LNCAP (cell line): ENCODE results near the gene ERP29.

Experiments
- CTCF ChIP-seq: fragments of 450-650 bp; IDR thresholded peaks from 2 replicates; pipeline ENCODE4 v1.5.1; 2017; ENCODE audit warnings: mild to moderate bottlenecking

ERP29 gene

DNA sequence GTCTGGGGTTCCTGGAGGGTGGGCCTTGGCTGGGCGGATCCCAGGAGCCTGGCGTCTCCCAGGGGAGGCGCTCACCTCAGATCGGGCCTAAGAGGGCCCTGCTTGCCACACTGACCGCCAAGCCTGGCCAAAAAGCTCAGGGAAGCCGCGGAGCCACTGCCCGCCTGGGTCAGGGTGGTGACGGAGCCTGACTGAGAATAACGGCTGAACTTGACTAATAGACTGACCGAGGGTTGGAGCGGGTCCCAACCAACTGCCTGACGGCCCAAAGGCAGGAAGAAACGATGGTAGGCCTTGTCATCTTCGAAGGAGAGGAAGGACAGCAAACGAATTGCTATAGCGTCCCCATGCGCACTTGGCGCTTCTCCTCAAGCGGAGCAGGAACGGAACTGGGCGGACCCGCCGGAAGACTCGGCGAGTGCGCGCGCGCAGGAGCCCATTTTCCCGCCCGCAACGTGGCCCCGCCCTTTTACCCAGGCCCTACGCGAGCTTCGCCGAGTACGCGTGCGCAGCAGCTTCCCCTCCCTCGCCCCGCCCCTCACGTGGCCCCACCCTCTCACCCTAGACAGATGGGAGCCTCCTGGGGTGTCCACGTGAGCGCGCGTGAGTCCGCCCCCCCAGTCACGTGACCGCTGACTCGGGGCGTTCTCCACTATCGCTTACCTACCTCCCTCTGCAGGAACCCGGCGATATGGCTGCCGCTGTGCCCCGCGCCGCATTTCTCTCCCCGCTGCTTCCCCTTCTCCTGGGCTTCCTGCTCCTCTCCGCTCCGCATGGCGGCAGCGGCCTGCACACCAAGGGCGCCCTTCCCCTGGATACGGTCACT is at the start of gene ERP29, which contains the start of gene TMEM116:
Gene ERP29, plus strand, starts transcription at position 652 of the 826 bp plus-strand sequence. Its CDS starts 40 bp downstream, at position 692.
Gene TMEM116, minus strand, starts transcription at position 391 of the 826 bp plus-strand sequence. CDS start 7,895 bp downstream, outside the sequence.
- peak; percentile 49 for TF ChIP-seq CTCF

GRCh38 chr12:111964935-111965334 is 48.3 kb upstream of the ERP29 start:
- TF ChIP-seq CTCF, result no peak

GRCh38 chr12:111971800-111972199 is 41.4 kb upstream of the ERP29 start:
- no peak for TF ChIP-seq CTCF

DNA sequence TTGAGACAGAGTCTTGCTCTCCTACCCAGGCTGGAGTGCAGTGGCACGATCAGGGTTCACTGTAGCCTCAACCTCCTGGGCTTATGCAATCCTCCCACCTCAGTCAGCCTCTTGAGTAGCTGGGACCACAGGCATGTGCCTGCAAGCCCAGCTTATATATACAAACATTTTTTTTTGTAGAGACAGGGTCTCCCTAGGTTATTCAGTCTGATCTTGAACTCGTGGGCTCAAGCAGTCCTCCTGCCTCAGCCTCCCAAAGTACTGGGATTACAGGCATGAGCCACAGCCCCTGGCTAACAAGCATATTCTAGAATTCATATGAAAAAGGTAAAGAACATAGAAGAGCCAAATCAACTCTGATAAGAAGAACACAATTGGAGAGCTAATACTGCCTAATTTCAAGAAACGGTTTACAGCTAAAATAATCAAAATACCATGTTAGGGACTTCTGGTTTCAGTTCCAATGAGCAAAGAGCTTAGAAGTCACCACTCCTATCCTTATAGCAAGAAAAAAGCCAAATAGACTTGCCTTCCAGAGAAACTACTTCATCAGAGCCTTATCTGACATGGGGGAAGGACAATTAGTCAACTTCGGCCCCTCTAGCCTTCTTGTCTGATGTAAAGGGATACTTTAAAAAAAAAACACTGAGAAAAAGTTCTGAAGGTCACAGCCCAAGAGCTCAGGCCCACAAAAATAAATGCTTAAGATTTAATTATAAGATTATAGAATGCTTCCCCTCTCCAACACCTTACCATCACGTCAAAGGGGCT is 37.9 kb upstream of the ERP29 start:
- no peak for TF ChIP-seq CTCF

GRCh38 chr12:111976291-111976690 is 36.9 kb upstream of the ERP29 start:
- TF ChIP-seq CTCF, result no peak

GRCh38 chr12:111976860-111977259 is 36.4 kb upstream of the ERP29 start:
- TF ChIP-seq CTCF, result no peak

DNA sequence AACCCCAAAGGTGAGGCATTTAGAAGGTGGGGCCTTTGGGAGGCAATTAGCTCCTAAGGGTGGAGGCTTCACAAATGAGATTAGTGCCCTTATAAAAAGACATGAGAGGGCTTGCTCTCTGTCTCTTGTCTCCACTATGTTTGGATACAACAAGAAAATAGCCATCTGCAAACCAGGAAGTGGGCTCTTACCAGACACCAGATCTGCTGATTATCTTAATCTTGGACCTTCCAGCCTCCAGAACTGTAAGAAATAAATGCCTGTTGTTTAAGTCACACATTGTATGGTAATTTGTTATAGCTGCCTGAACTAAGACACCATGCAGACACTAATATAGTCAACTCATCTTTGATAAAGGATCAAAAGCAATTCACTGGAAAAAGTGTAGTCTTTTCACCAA is 34.7 kb upstream of the ERP29 start:
- TF ChIP-seq CTCF, result no peak
